T-cell (primary cell): Measurements from ENCODE around the gene DNAH10. TPM values are rescaled to one million over a fixed set of nuclear protein-coding genes. Genes with fewer than 3 reads are reported as not detected.

Source experiments
- ATAC-seq, 4 experiments: fragments of 200-7000 bp in 3 of 4; fragments of 150-1000 bp in 1 of 4; cut with Tn5 transposase; replicated peaks in 1 of 4; 1 replicate in 3 of 4; 2 replicates in 1 of 4; pipeline ENCODE4 v1.10.0; 2021; ENCODE audit warnings: moderate library complexity in 3 of 4, mild to moderate bottlenecking in 2 of 4, moderate number of reproducible peaks in 1 of 4
- CTCF ChIA-PET, 2 donors: fragments of 300-600 bp; sonication (Branson Sonifier 250); formaldehyde crosslinking; loops; one replicate each; lab custom pipeline; 2022; ENCODE audit warnings: antibody characterized with exemption in 2 of 2; lab: Charles Lee
- POLR2A ChIA-PET, 2 donors: fragments of 300-600 bp; sonication (Branson Sonifier 250); formaldehyde crosslinking; loops; one replicate each; lab custom pipeline; 2022; ENCODE audit warnings: antibody characterized with exemption in 2 of 2; lab: Charles Lee
- DNase-seq, 35 experiments: peaks; one replicate each; pipeline versions ENCODE4 v3.0.0 to v3.0.0-alpha.2; 2013 to 2023
- H3K27ac ChIP-seq: one replicate; pipeline ENCODE4 v1.5.1; 2013; ENCODE audit warnings: low read length
- H3K27me3 ChIP-seq, 2 experiments: replicated peaks in 1 of 2; 1 replicate in 1 of 2; 2 replicates in 1 of 2; pipeline versions ENCODE4 v1.6.1 to v1.7.0; 2013; ENCODE audit warnings: low read length in 1 of 2, mixed read lengths in 1 of 2; ENCODE audit not compliant: control insufficient read depth in 2 of 2, insufficient read depth in 2 of 2; ENCODE audit errors: extremely low read depth in 1 of 2
- H3K36me3 ChIP-seq, 2 donors: 1 replicate in 1 of 2; 2 replicates in 1 of 2; pipeline versions ENCODE4 v1.6.1 to v1.7.0; 2013; ENCODE audit warnings: low read length in 1 of 2; ENCODE audit not compliant: control insufficient read depth in 2 of 2, insufficient read depth in 1 of 2; ENCODE audit errors: extremely low read depth in 1 of 2
- H3K4me1 ChIP-seq, 2 experiments: 1 replicate in 1 of 2; 2 replicates in 1 of 2; pipeline versions ENCODE4 v1.6.1 to v1.7.0; 2013; ENCODE audit warnings: low read length in 2 of 2, mixed read lengths in 1 of 2; ENCODE audit not compliant: insufficient read depth in 2 of 2, control insufficient read depth in 1 of 2; ENCODE audit errors: extremely low read depth in 1 of 2
- H3K4me3 ChIP-seq, 2 donors: 1 replicate in 1 of 2; 2 replicates in 1 of 2; pipeline versions ENCODE4 v1.5.1 to v1.7.0; 2013; ENCODE audit warnings: mild to moderate bottlenecking in 2 of 2, low read length in 1 of 2, moderate library complexity in 1 of 2; ENCODE audit not compliant: control insufficient read depth in 1 of 2; ENCODE audit errors: extremely low read depth in 1 of 2
- H3K9me3 ChIP-seq: 2 replicates; pipeline ENCODE4 v1.7.0; 2013
- H3K27ac Mint-ChIP-seq, 2 donors: one replicate each; pipeline ENCODE4 v1.8.0; 2020 to 2021; ENCODE audit warnings: mild to moderate bottlenecking in 2 of 2, mixed read lengths in 2 of 2
- H3K27me3 Mint-ChIP-seq, 2 donors: one replicate each; pipeline ENCODE4 v1.8.0; 2021 to 2022; ENCODE audit warnings: mixed read lengths in 2 of 2
- H3K36me3 Mint-ChIP-seq: one replicate; pipeline ENCODE4 v1.8.0; 2021; ENCODE audit warnings: mixed read lengths
- H3K4me1 Mint-ChIP-seq, 3 donors: one replicate each; pipeline ENCODE4 v1.8.0; 2020 to 2022; ENCODE audit warnings: mixed read lengths in 3 of 3, mild to moderate bottlenecking in 1 of 3
- H3K4me3 Mint-ChIP-seq, 3 donors: one replicate each; pipeline ENCODE4 v1.8.0; 2020 to 2022; ENCODE audit warnings: mild to moderate bottlenecking in 3 of 3, mixed read lengths in 3 of 3, moderate library complexity in 3 of 3
- H3K9me3 Mint-ChIP-seq, 3 donors: one replicate each; pipeline ENCODE4 v1.8.0; 2020 to 2022; ENCODE audit warnings: mixed read lengths in 3 of 3
- WGBS: methylation state at CpG from one replicate; pipeline ENCODE4 v1.1.5; 2013; ENCODE audit warnings: missing lambda C conversion rate; ENCODE audit not compliant: insufficient coverage; 5-methylcytosine and 5-hydroxymethylcytosine counted together
- total RNA-seq, 35 experiments: library from RNA in 6 of 35; stranded (reverse) in 6 of 35; fragments of 120-200 nt in 1 of 35; gene quantifications; one replicate each; pipeline versions ENCODE4 v1.2.1 to v1.2.4 and lab custom pipeline; 2013 to 2026

DNAH10 gene
- total RNA-seq, 5 donors from 2014 or later (not counting 1 experiment from before 2014, with no cell fraction given): 0.08 to 0.32 (median 0.19) TPM

- H3K4me3 ChIP-seq: no peak overlapping the region
- DNase-seq (no peak), ATAC-seq (no peak)
- Mint-ChIP-seq H3K9me3 (no peaks in the 10 kb centered on the region), H3K27me3 (no peaks in the 10 kb centered on the region), H3K4me1 (peaks cover 27 to 35% (median 29%) of the 10 kb centered on the region in 3 donors), H3K4me3 (no peak overlapping the region), H3K27ac (peak overlapping the region in 1 of 2 donors; percentile 55), H3K36me3 (peaks cover 42% of the 10 kb centered on the region)
- no peak overlapping the region for H3K27ac ChIP-seq
- POLR2A ChIA-PET: no interaction called here
- peaks cover 31 to 48% of the 10 kb centered on the region in 2 donors for H3K36me3 ChIP-seq
- 98% methylated on average over 6 of the region's 9 CpGs for WGBS
- no peaks in the 10 kb centered on the region for H3K9me3 ChIP-seq
- CTCF ChIA-PET: no interaction called here
- H3K4me1 ChIP-seq: peaks cover 9 to 26% of the 10 kb centered on the region in 2 experiments
- no peaks in the 10 kb centered on the region for H3K27me3 ChIP-seq
Observed at GRCh38 chr12:123940627-123940966, 178.5 kb downstream of the DNAH10 start.

GRCh38 chr12:123941000-123941399, 178.9 kb downstream of the DNAH10 start:
- H3K27ac ChIP-seq: no peak overlapping the region
- Mint-ChIP-seq H3K36me3 (peaks cover 45% of the 10 kb centered on the region), H3K9me3 (no peaks in the 10 kb centered on the region), H3K4me3 (no peak overlapping the region), H3K27me3 (no peaks in the 10 kb centered on the region), H3K27ac (no peak overlapping the region), H3K4me1 (peaks cover 27 to 35% (median 29%) of the 10 kb centered on the region in 3 donors)
- DNase-seq (peak in 1 of 35 experiments; percentile 2), ATAC-seq (no peak)
- WGBS: 99% methylated on average over 8 of the region's 9 CpGs
- no peaks in the 10 kb centered on the region for H3K9me3 ChIP-seq
- no peaks in the 10 kb centered on the region for H3K27me3 ChIP-seq
- ChIA-PET CTCF (no interaction called here), POLR2A (no interaction called here)
- H3K4me1 ChIP-seq: peaks cover 9 to 26% of the 10 kb centered on the region in 2 experiments
- H3K36me3 ChIP-seq: peaks cover 31 to 47% of the 10 kb centered on the region in 2 donors
- no peak overlapping the region for H3K4me3 ChIP-seq

- Mint-ChIP-seq H3K4me3 (no peak overlapping the region), H3K4me1 (peaks cover 22 to 29% (median 28%) of the 10 kb centered on the region in 3 donors), H3K36me3 (peaks cover 43% of the 10 kb centered on the region), H3K9me3 (no peaks in the 10 kb centered on the region), H3K27me3 (no peaks in the 10 kb centered on the region), H3K27ac (no peak overlapping the region)
- Histone ChIP-seq H3K27me3 (no peaks in the 10 kb centered on the region), H3K36me3 (peaks cover 31 to 41% of the 10 kb centered on the region in 2 donors), H3K27ac (no peak overlapping the region), H3K4me1 (peaks cover 9 to 26% of the 10 kb centered on the region in 2 experiments), H3K4me3 (no peak overlapping the region), H3K9me3 (no peaks in the 10 kb centered on the region)
- WGBS: 96% methylated on average over 8 of the region's 13 CpGs
- no peak for ATAC-seq
- ChIA-PET POLR2A (no interaction called here), CTCF (no interaction called here)
- no peak for DNase-seq
Observed at GRCh38 chr12:123941624-123942237, 179.6 kb downstream of the DNAH10 start.

- ATAC-seq: no peak
- Histone ChIP-seq H3K4me3 (no peak overlapping the region), H3K27ac (no peak overlapping the region), H3K36me3 (peaks cover 31 to 40% of the 10 kb centered on the region in 2 donors), H3K4me1 (peaks cover 7 to 21% of the 10 kb centered on the region in 2 experiments), H3K27me3 (no peaks in the 10 kb centered on the region), H3K9me3 (no peaks in the 10 kb centered on the region)
- POLR2A ChIA-PET: no interaction called here
- Mint-ChIP-seq H3K36me3 (peaks cover 41% of the 10 kb centered on the region), H3K27ac (no peak overlapping the region), H3K4me1 (peaks cover 21 to 28% (median 27%) of the 10 kb centered on the region in 3 donors), H3K27me3 (no peaks in the 10 kb centered on the region), H3K9me3 (no peaks in the 10 kb centered on the region), H3K4me3 (no peak overlapping the region)
- CTCF ChIA-PET: no interaction called here
- peak in 1 of 35 experiments; percentile 0 for DNase-seq
- 98% methylated on average over 8 of the region's 10 CpGs for WGBS
Observed at GRCh38 chr12:123942238-123942653, 180.1 kb downstream of the DNAH10 start.

GRCh38 chr12:123942911-123943648, 181.0 kb downstream of the DNAH10 start:
- Histone ChIP-seq H3K4me3 (no peak overlapping the region), H3K27ac (no peak overlapping the region), H3K9me3 (no peaks in the 10 kb centered on the region), H3K36me3 (peaks cover 31 to 40% of the 10 kb centered on the region in 2 donors), H3K4me1 (peaks cover 4 to 12% of the 10 kb centered on the region in 2 experiments), H3K27me3 (no peaks in the 10 kb centered on the region)
- CTCF ChIA-PET: no interaction called here
- H3K36me3 Mint-ChIP-seq: peaks cover 36% of the 10 kb centered on the region
- POLR2A ChIA-PET: no interaction called here
- no peak overlapping the region for H3K4me3 Mint-ChIP-seq
- H3K4me1 Mint-ChIP-seq: peaks cover 15 to 19% (median 19%) of the 10 kb centered on the region in 3 donors
- 94% methylated on average over 14 of the region's 16 CpGs for WGBS
- H3K9me3 Mint-ChIP-seq: no peaks in the 10 kb centered on the region
- H3K27me3 Mint-ChIP-seq: no peaks in the 10 kb centered on the region
- ATAC-seq: no peak
- H3K27ac Mint-ChIP-seq: no peak overlapping the region
- DNase-seq: no peak

- Histone ChIP-seq H3K27ac (no peak overlapping the region), H3K4me1 (peaks cover 0 to 5% of the 10 kb centered on the region in 2 experiments), H3K27me3 (no peaks in the 10 kb centered on the region), H3K4me3 (no peak overlapping the region), H3K9me3 (no peaks in the 10 kb centered on the region), H3K36me3 (peaks cover 31 to 45% of the 10 kb centered on the region in 2 donors)
- ATAC-seq (no peak), DNase-seq (no peak)
- Mint-ChIP-seq H3K4me3 (no peak overlapping the region), H3K4me1 (peaks cover 10 to 12% (median 11%) of the 10 kb centered on the region in 3 donors), H3K9me3 (no peaks in the 10 kb centered on the region), H3K36me3 (peaks cover 39% of the 10 kb centered on the region), H3K27me3 (no peaks in the 10 kb centered on the region), H3K27ac (no peak overlapping the region)
- CTCF ChIA-PET: no interaction called here
- WGBS: no CpG with 5 or more reads among the region's 5 CpGs
- POLR2A ChIA-PET: no interaction called here
Observed at GRCh38 chr12:123943816-123944215, 181.7 kb downstream of the DNAH10 start.
